GM23338 (cell line): ENCODE measurements around the gene PRR11.

Experiments used
- CREB1 ChIP-seq: fragments of 250-450 bp; sonication (Bioruptor Pico); IDR thresholded peaks from 2 replicates; pipeline ENCODE4 v1.5.0; 2020; ENCODE audit warnings: low read depth, mild to moderate bottlenecking, moderate library complexity
- CTCF ChIP-seq, 2 experiments: fragments of 200-600 bp in 1 of 2; sonication (generic) in 1 of 2; conservative IDR thresholded peaks; 2 replicates each; pipeline versions ENCODE4 v1.5.1 to v1.6.1; 2016 to 2017; ENCODE audit warnings: antibody characterized with exemption in 2 of 2, low read depth in 2 of 2, mild to moderate bottlenecking in 2 of 2, moderate library complexity in 1 of 2
- EZH2 ChIP-seq: fragments of 200-600 bp; sonication (generic); IDR thresholded peaks from one replicate; pipeline ENCODE4 v1.8.0; 2017; ENCODE audit warnings: antibody characterized with exemption, mild to moderate bottlenecking, low read depth; ENCODE audit not compliant: unreplicated experiment
- EZH2phosphoT487 ChIP-seq: fragments of 200-600 bp; sonication (generic); IDR thresholded peaks from one replicate; pipeline ENCODE4 v1.8.1; 2018; ENCODE audit warnings: antibody characterized with exemption; ENCODE audit not compliant: unreplicated experiment
- POLR2AphosphoS5 ChIP-seq: IDR thresholded peaks from 2 replicates; pipeline ENCODE4 v1.6.1; 2016; ENCODE audit warnings: antibody characterized with exemption, low read depth
- REST ChIP-seq: IDR thresholded peaks from one replicate; pipeline ENCODE4 v1.6.1; 2018; ENCODE audit warnings: antibody characterized with exemption; ENCODE audit not compliant: unreplicated experiment

GRCh38 chr17:59180626-59181025 lies 25.1 kb downstream of the PRR11 start:
- TF ChIP-seq POLR2AphosphoS5 (no peak), CTCF (conservative IDR thresholded peaks at IDR 0.05; ENCODE audit: low read depth in 2 of 2) (no peak), EZH2 (no peak), EZH2phosphoT487 (no peak), CREB1 (CRISPR knock-in tag) (no peak), REST (no peak)
